ENCODE data around the gene ALPI.

The ALPI gene

DNA sequence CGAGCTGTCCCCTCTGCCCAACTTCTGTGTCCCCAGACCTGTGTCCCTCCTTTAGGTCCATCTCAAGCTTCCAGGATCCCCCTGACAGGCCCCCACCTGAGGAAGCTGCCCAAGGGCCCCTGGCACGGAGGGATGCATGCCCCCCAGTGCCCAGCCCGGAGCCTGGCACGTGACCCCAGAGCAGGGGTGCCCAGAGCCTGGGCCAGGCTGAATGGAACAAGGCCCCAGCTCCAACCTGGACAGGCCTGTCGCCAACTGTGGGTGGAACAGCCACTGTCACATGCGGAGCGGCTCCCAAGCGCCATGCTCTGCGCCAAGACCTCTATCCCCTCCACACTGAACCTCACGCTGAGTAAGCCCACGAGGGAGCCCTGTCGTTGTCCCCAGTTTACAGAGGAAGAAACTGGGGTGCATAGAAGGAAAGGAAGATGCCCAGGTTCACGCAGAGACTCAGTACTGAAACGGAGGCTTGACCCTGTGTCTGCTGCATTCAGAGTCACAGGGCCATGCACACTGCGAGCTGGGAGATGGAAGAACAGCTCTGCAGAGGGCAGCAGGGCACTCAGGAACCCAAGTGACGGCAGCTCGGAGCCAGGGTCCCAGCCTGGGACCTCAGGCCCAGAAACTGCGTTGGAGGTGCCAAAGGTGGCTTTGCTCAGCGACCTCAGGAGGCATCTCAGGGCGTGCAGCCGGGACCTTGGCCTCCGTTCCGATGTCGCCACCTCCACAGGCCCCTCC, 37.2 kb downstream of the ALPI start:
- no peaks in the 10 kb centered on the region for H3K79me2 ChIP-seq (ENCODE audit: insufficient read depth, low read length)
- H3K9ac ChIP-seq (ENCODE audit: low read depth, low read length), result no peak overlapping the region
- ATAC-seq (ENCODE audit: insufficient read depth, low read depth), result no peak
- no peaks in the 10 kb centered on the region for H3K36me3 ChIP-seq (ENCODE audit: insufficient read depth, low read length)
- no peak overlapping the region for H3K4me2 ChIP-seq (ENCODE audit: insufficient read depth, low read length)
- H3K4me3 ChIP-seq (ENCODE audit: low read depth in 1 of 2, low read length in 2 of 2), result no peak overlapping the region
- DNase-seq, result no peak
- H3K27ac ChIP-seq (ENCODE audit: low read length), result no peak overlapping the region
- no peak overlapping the region for H2AFZ ChIP-seq (ENCODE audit: low read depth, low read length)
- no peaks in the 10 kb centered on the region; the same call in none of the 2 replicates for H4K20me1 ChIP-seq (ENCODE audit: insufficient read depth, low read length)
- H3K9me3 ChIP-seq (ENCODE audit: insufficient read depth, low read length, severe bottlenecking), result no peaks in the 10 kb centered on the region
- no peaks in the 10 kb centered on the region for H3K4me1 ChIP-seq (ENCODE audit: insufficient read depth, low read length)
- peaks cover 3% of the 10 kb centered on the region for H3K27me3 ChIP-seq (ENCODE audit: insufficient read depth, low read length, poor library complexity)
- TF ChIP-seq, protein P1, sequence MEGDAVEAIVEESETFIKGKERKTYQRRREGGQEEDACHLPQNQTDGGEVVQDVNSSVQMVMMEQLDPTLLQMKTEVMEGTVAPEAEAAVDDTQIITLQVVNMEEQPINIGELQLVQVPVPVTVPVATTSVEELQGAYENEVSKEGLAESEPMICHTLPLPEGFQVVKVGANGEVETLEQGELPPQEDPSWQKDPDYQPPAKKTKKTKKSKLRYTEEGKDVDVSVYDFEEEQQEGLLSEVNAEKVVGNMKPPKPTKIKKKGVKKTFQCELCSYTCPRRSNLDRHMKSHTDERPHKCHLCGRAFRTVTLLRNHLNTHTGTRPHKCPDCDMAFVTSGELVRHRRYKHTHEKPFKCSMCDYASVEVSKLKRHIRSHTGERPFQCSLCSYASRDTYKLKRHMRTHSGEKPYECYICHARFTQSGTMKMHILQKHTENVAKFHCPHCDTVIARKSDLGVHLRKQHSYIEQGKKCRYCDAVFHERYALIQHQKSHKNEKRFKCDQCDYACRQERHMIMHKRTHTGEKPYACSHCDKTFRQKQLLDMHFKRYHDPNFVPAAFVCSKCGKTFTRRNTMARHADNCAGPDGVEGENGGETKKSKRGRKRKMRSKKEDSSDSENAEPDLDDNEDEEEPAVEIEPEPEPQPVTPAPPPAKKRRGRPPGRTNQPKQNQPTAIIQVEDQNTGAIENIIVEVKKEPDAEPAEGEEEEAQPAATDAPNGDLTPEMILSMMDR (IDR thresholded peaks at IDR 0.05; ENCODE audit: borderline replicate concordance, extremely low read depth, low read length, poor library complexity, severe bottlenecking), result no peak
- TF ChIP-seq EZH2 (IDR thresholded peaks at IDR 0.05; ENCODE audit: borderline replicate concordance, low read depth, low read length, severe bottlenecking), result no peak

DNA sequence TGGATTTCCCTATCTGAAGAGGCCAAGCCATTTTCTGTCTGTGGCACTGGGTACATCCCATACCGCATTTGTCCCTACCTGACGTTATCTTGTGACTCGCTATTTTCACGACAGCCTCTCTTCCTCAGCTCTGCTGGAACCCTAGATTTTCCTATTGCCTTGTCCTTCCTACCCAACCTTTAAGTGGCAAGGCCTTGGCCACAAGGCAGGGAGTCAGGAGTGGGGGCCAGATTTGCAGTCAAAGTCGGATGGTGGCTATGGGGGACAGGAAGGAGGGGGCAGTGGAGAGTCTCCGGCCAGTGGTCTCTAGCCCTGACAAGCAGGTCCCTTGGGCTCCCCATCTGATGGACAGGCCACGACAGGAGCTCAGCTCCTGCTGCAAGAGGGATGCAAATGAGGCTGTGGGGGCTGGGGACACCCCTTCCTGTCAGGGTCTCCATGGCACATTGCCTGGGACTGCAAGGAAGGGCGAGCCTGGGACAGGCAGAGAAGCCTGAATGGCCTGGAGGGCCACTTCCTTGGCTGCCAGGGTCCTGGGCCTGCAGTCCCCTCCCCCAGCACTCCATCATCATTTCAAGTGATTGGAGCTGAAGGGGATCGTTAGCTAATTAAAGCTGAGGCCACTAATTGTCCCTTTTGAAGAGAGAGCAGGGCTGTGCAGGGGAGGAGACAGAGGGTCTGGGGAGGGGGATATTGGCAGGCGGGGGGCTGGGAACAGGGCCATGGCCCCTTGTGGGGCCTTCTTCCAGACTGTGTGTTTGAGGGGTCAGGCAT, 37.9 kb downstream of the ALPI start:
- H3K27me3 ChIP-seq (ENCODE audit: insufficient read depth, low read length, poor library complexity), result peaks cover 3% of the 10 kb centered on the region
- H4K20me1 ChIP-seq (ENCODE audit: insufficient read depth, low read length), result no peaks in the 10 kb centered on the region; the same call in none of the 2 replicates
- TF ChIP-seq EZH2 (IDR thresholded peaks at IDR 0.05; ENCODE audit: borderline replicate concordance, low read depth, low read length, severe bottlenecking), result no peak
- TF ChIP-seq, protein P1 (IDR thresholded peaks at IDR 0.05; ENCODE audit: borderline replicate concordance, extremely low read depth, low read length, poor library complexity, severe bottlenecking), result no peak
- H3K9ac ChIP-seq (ENCODE audit: low read depth, low read length), result no peak overlapping the region
- no peak for DNase-seq
- no peak overlapping the region for H2AFZ ChIP-seq (ENCODE audit: low read depth, low read length)
- H3K4me3 ChIP-seq (ENCODE audit: low read depth in 1 of 2, low read length in 2 of 2), result no peak overlapping the region
- no peak for ATAC-seq (ENCODE audit: insufficient read depth, low read depth)
- H3K27ac ChIP-seq (ENCODE audit: low read length), result no peak overlapping the region
- no peaks in the 10 kb centered on the region for H3K36me3 ChIP-seq (ENCODE audit: insufficient read depth, low read length)
- no peaks in the 10 kb centered on the region for H3K79me2 ChIP-seq (ENCODE audit: insufficient read depth, low read length)
- H3K9me3 ChIP-seq (ENCODE audit: insufficient read depth, low read length, severe bottlenecking), result no peaks in the 10 kb centered on the region
- H3K4me2 ChIP-seq (ENCODE audit: insufficient read depth, low read length), result no peak overlapping the region
- no peaks in the 10 kb centered on the region for H3K4me1 ChIP-seq (ENCODE audit: insufficient read depth, low read length)

DNA sequence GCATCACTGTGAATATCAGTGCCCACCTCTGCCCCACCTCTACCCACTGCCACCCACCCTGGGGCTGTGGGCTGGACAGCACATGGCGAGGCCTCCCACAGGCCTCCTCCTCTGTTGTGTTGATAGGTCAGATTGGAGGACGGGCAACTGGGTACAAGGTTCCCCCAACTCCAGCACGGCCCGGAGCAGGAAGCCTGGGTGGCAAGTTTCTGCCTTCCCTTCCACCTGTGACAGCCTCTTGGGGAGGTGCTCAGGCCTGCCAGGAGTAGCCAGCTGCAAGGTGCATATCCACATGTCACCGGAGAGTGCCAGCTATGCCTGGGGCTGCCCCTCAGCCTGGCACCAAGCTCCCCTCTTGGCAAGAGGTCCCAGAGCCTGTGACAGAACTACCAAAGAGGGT, 38.6 kb downstream of the ALPI start:
- Histone ChIP-seq H3K9ac (ENCODE audit: low read depth, low read length) (no peak overlapping the region), H3K4me2 (ENCODE audit: insufficient read depth, low read length) (no peak overlapping the region), H3K4me1 (ENCODE audit: insufficient read depth, low read length) (no peaks in the 10 kb centered on the region), H3K4me3 (ENCODE audit: low read depth in 1 of 2, low read length in 2 of 2) (no peak overlapping the region), H3K36me3 (ENCODE audit: insufficient read depth, low read length) (no peaks in the 10 kb centered on the region), H2AFZ (ENCODE audit: low read depth, low read length) (no peak overlapping the region), H3K27me3 (ENCODE audit: insufficient read depth, low read length, poor library complexity) (peaks cover 3% of the 10 kb centered on the region), H3K79me2 (ENCODE audit: insufficient read depth, low read length) (no peaks in the 10 kb centered on the region), H4K20me1 (ENCODE audit: insufficient read depth, low read length) (no peaks in the 10 kb centered on the region; the same call in none of the 2 replicates), H3K9me3 (ENCODE audit: insufficient read depth, low read length, severe bottlenecking) (no peaks in the 10 kb centered on the region), H3K27ac (ENCODE audit: low read length) (no peak overlapping the region)
- ATAC-seq (ENCODE audit: insufficient read depth, low read depth), result no peak
- TF ChIP-seq EZH2 (IDR thresholded peaks at IDR 0.05; ENCODE audit: borderline replicate concordance, low read depth, low read length, severe bottlenecking), result no peak
- TF ChIP-seq, protein P1 (IDR thresholded peaks at IDR 0.05; ENCODE audit: borderline replicate concordance, extremely low read depth, low read length, poor library complexity, severe bottlenecking), result no peak
- DNase-seq, result no peak

Measured in DND-41 (cell line).